Epithelial cell of esophagus (primary cell): ENCODE results near the gene ZNF282.
"Not testable (repeated sequence)": the region's sequence is repeated elsewhere in the genome, so short reads cannot be mapped to it uniquely, and the experiment has no call there.

Source experiments
- DNase-seq: peaks from one replicate; pipeline ENCODE4 v3.0.0; 2010; ENCODE audit warnings: low read depth
- H3K4me3 ChIP-seq: 2 replicates; pipeline ENCODE4 v1.5.1; 2011; ENCODE audit warnings: mild to moderate bottlenecking, low read length, control low read depth
- CTCF ChIP-seq: IDR thresholded peaks from 2 replicates; pipeline ENCODE4 v1.5.1; 2011; ENCODE audit warnings: low read depth, mild to moderate bottlenecking, low read length, control low read depth, inconsistent platforms; ENCODE audit not compliant: insufficient read depth; ENCODE audit errors: missing control alignments

ZNF282 gene

DNA sequence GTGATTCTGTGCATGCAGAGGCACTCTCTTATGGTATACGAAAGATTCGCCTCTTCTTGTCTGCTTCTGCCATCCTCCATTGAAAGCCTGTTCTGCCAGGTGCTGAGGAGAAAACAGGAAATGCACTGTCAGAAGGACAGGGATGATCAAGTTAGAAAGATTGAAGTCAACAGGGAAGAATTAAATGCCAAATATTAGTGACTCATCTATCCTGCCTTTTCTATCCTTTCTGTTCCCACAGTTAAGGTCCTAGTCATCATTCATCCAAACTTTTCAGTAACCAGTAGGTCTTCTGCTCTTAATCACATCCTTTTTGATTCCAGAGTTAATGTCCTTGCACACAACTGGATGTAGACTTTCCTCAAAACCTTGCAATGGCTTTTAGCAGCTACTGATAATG is 61.8 kb downstream of the ZNF282 start:
- TF ChIP-seq CTCF = no peak
- peak; percentile 89 for DNase-seq
- no peak overlapping the region for H3K4me3 ChIP-seq

DNA sequence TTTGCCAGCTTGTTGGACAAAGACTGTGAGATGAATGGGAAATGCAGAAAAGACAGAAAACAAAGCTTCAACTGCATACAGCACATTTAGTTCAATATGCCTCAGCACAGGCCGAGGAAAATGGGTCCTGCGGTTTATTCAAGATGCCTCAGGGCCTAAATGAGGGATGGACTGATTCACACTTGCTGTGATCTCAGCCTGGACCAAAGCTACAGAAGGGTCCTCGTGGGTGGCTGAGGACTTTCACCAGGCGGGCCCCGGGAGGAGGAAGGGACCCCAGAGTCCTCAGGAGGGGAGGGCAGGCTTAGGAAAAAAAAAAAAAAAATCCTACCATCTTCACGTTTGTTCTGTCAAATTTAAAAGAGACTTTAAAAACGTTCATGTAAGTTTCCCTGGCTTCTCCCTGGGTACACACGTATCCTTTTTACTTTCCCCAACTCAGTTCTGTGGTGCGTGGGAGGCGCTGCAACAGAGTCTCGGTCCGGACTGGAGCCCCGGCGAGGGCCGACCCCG is 66.0 kb downstream of the ZNF282 start:
- no peak for TF ChIP-seq CTCF
- H3K4me3 ChIP-seq = peak overlapping the region; percentile 47
- DNase-seq = peak; percentile 83

- H3K4me3 ChIP-seq = peak within 1 kb of the TSS; percentile 64
- DNase-seq = peak; percentile 88
- peak; percentile 42 for TF ChIP-seq CTCF
Observed at GRCh38 chr7:149261829-149262617, 66.7 kb downstream of the ZNF282 start, which contains the start of gene ZNF783. TSS of gene ZNF783 (plus strand) at chr7:149262196. CDS start at chr7:149262334, 138 bp downstream.

GRCh38 chr7:149266451-149266850 is 71.1 kb downstream of the ZNF282 start:
- DNase-seq = no peak
- H3K4me3 ChIP-seq = no peak overlapping the region
- no peak for TF ChIP-seq CTCF

- TF ChIP-seq CTCF = no peak
- no peak for DNase-seq
- no peak overlapping the region for H3K4me3 ChIP-seq
Observed at GRCh38 chr7:149267733-149268132, 72.4 kb downstream of the ZNF282 start.

GRCh38 chr7:149274424-149274823 is 79.1 kb downstream of the ZNF282 start:
- DNase-seq, H3K4me3 ChIP-seq: not testable (repeated sequence)
